Measurements from ENCODE around the gene NEBL. TPM values are rescaled to one million over a fixed set of nuclear protein-coding genes. Genes with fewer than 3 reads are reported as not detected.

The NEBL gene
- total RNA-seq, 2 experiments from 2014 or later, result 0.10 TPM; not detected in 1

DNA sequence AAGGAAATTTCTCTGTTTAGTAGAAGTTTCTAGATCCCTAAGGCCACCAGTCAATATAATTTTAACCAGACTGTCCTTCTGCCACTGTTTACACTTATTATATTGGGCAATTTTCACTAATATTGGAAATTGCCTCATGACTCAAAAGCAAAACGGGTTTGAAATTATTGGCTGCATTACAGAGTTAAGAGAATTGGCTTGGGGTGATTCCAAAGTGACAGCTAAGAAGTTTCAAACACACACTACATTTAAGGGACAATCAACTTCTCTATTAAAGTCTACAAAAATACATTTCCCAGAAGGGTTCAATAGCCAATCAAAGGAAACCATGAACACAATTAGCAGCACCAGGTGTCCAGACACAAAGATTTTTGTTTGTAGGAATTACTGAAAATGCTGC is 111.9 kb downstream of the NEBL start:
- no peaks in the 10 kb centered on the region for H3K36me3 Mint-ChIP-seq (ENCODE audit: low read depth)
- CTCF ChIA-PET, result no interaction called here
- no peaks in the 10 kb centered on the region for H3K4me1 Mint-ChIP-seq (ENCODE audit: low read depth)
- H3K27me3 Mint-ChIP-seq (ENCODE audit: low read depth), result no peaks in the 10 kb centered on the region
- no peak overlapping the region for H3K4me3 Mint-ChIP-seq
- intact Hi-C loops (cut with micrococcal nuclease), result no loop called here
- DNase-seq, result no peak
- H3K9me3 Mint-ChIP-seq, result no peaks in the 10 kb centered on the region
- no peak overlapping the region for H3K27ac Mint-ChIP-seq

- Mint-ChIP-seq H3K4me1 (ENCODE audit: low read depth) (no peaks in the 10 kb centered on the region), H3K4me3 (no peak overlapping the region), H3K27me3 (ENCODE audit: low read depth) (no peaks in the 10 kb centered on the region), H3K36me3 (ENCODE audit: low read depth) (no peaks in the 10 kb centered on the region), H3K9me3 (no peaks in the 10 kb centered on the region), H3K27ac (no peak overlapping the region)
- intact Hi-C loops (cut with micrococcal nuclease), result no loop called here
- DNase-seq, result no peak
- CTCF ChIA-PET, result no interaction called here
These were observed 118.9 kb downstream of the NEBL start for GRCh38 chr10:20778008-20778757.

DNA sequence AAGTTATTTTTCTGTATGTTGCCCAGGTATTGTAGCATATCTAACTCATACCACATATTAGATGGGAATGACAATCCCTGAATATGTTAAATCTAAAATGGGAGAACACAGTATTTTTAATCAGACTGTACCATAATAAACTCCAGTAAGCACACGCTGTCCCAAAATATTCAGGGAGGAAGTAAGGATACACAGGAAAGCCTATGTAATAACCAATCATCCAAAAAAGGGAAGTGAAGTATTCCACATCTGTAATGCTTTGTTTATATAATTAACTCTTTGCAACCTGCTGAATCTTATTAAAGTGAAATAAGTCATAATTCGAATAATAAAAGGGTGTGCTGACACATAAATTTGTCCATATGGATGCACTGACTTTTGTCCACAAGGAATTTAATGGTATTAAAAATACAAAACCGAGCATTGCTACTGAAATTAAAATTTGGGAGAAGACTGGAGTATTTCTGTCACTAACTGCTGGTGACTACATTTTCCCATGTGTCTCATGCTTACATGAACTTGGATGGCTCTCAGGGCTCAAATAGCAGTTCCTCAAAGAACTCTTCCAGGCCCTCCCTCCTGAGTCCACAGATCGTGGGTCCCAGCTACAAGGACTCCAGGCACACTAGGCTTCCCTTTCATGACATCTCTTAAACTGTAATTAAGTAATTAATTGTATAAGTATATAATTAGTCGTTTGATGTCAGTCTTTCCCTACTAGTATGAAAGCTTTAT is 120.6 kb downstream of the NEBL start:
- no peaks in the 10 kb centered on the region for H3K27me3 Mint-ChIP-seq (ENCODE audit: low read depth)
- no peaks in the 10 kb centered on the region for H3K36me3 Mint-ChIP-seq (ENCODE audit: low read depth)
- peaks cover 5% of the 10 kb centered on the region for H3K9me3 Mint-ChIP-seq
- H3K27ac Mint-ChIP-seq, result no peak overlapping the region
- DNase-seq, result no peak
- no peaks in the 10 kb centered on the region for H3K4me1 Mint-ChIP-seq (ENCODE audit: low read depth)
- CTCF ChIA-PET, result no interaction called here
- H3K4me3 Mint-ChIP-seq, result no peak overlapping the region
- intact Hi-C loops (cut with micrococcal nuclease), result no loop called here

GRCh38 chr10:20771051-20771450 is 126.1 kb downstream of the NEBL start:
- H3K4me1 Mint-ChIP-seq (ENCODE audit: low read depth), result no peaks in the 10 kb centered on the region
- no peak for DNase-seq
- H3K27me3 Mint-ChIP-seq (ENCODE audit: low read depth), result no peaks in the 10 kb centered on the region
- CTCF ChIA-PET, result interaction anchor here (0.6 kb wide), 1 partner anchor 40 kb away, joined by 4 read pairs; no protein-coding TSS in a partner anchor
- intact Hi-C loops (cut with micrococcal nuclease), result no loop called here
- H3K9me3 Mint-ChIP-seq, result peaks cover 5% of the 10 kb centered on the region
- no peak overlapping the region for H3K4me3 Mint-ChIP-seq
- no peaks in the 10 kb centered on the region for H3K36me3 Mint-ChIP-seq (ENCODE audit: low read depth)
- no peak overlapping the region for H3K27ac Mint-ChIP-seq

GRCh38 chr10:20769481-20769880 is 127.6 kb downstream of the NEBL start:
- intact Hi-C loops (cut with micrococcal nuclease), result loop anchor here (2.0 kb wide), 1 partner anchor 951 kb away; no protein-coding TSS in a partner anchor
- H3K4me1 Mint-ChIP-seq (ENCODE audit: low read depth), result no peaks in the 10 kb centered on the region
- H3K36me3 Mint-ChIP-seq (ENCODE audit: low read depth), result no peaks in the 10 kb centered on the region
- H3K4me3 Mint-ChIP-seq, result no peak overlapping the region
- no peaks in the 10 kb centered on the region for H3K27me3 Mint-ChIP-seq (ENCODE audit: low read depth)
- H3K9me3 Mint-ChIP-seq, result peaks cover 5% of the 10 kb centered on the region
- H3K27ac Mint-ChIP-seq, result no peak overlapping the region
- CTCF ChIA-PET, result no interaction called here
- no peak for DNase-seq

GRCh38 chr10:20768843-20769242 is 128.3 kb downstream of the NEBL start:
- Mint-ChIP-seq H3K4me3 (no peak overlapping the region), H3K4me1 (ENCODE audit: low read depth) (no peaks in the 10 kb centered on the region), H3K27me3 (ENCODE audit: low read depth) (no peaks in the 10 kb centered on the region), H3K9me3 (peaks cover 5% of the 10 kb centered on the region), H3K27ac (no peak overlapping the region), H3K36me3 (ENCODE audit: low read depth) (no peaks in the 10 kb centered on the region)
- CTCF ChIA-PET, result no interaction called here
- no peak for DNase-seq
- intact Hi-C loops (cut with micrococcal nuclease), result loop anchor here (2.0 kb wide), 1 partner anchor 950 kb away; no protein-coding TSS in a partner anchor

DNA sequence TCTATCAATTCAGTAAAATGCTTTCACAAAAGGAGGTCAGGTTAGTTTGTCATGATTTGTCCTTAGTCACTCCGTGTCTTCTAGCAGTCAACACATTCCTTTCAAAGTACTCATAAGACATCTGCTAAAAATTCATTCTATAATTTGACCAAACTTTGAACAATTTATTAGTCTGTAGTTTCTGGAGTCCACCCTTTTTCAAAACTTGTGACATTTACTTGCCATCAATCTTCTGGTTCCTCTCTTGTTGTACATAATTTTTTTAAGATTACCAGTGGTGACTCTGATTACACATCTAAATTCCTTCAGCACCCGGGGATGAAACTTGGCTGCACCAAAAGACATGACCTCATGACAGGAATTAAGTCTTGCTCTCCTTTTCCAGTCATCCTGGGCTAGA is 130.1 kb downstream of the NEBL start:
- H3K4me1 Mint-ChIP-seq (ENCODE audit: low read depth), result no peaks in the 10 kb centered on the region
- H3K9me3 Mint-ChIP-seq, result no peaks in the 10 kb centered on the region
- H3K27me3 Mint-ChIP-seq (ENCODE audit: low read depth), result no peaks in the 10 kb centered on the region
- CTCF ChIA-PET, result no interaction called here
- H3K4me3 Mint-ChIP-seq, result no peak overlapping the region
- intact Hi-C loops (cut with micrococcal nuclease), result no loop called here
- no peak overlapping the region for H3K27ac Mint-ChIP-seq
- DNase-seq, result no peak
- no peaks in the 10 kb centered on the region for H3K36me3 Mint-ChIP-seq (ENCODE audit: low read depth)

DNA sequence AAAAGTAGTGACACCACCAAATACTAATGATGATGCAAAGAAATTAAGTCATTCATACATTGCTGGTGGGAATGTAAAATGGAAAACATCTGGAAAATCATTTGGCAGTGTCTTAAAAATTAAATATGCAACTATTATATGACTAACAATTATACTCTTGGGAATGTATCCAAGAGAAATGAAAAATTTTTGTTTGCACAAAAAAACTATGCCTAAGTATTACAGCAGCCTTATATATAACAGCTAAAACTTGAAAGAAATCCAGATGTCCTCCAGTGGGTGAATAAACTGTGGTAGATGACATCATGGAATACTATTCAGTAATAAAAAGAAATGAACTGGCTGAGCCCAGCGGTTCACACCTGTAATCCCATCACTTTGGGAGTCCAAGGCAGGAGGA is 132.0 kb downstream of the NEBL start:
- CTCF ChIA-PET, result no interaction called here
- no peaks in the 10 kb centered on the region for H3K4me1 Mint-ChIP-seq (ENCODE audit: low read depth)
- H3K9me3 Mint-ChIP-seq, result no peaks in the 10 kb centered on the region
- no peak overlapping the region for H3K27ac Mint-ChIP-seq
- intact Hi-C loops (cut with micrococcal nuclease), result no loop called here
- no peak overlapping the region for H3K4me3 Mint-ChIP-seq
- no peak for DNase-seq
- no peaks in the 10 kb centered on the region for H3K27me3 Mint-ChIP-seq (ENCODE audit: low read depth)
- no peaks in the 10 kb centered on the region for H3K36me3 Mint-ChIP-seq (ENCODE audit: low read depth)

GRCh38 chr10:20760460-20760859 is 136.7 kb downstream of the NEBL start:
- no peak overlapping the region for H3K4me3 Mint-ChIP-seq
- no peaks in the 10 kb centered on the region for H3K27me3 Mint-ChIP-seq (ENCODE audit: low read depth)
- no peak for DNase-seq
- H3K27ac Mint-ChIP-seq, result no peak overlapping the region
- peaks cover 2% of the 10 kb centered on the region for H3K9me3 Mint-ChIP-seq
- H3K4me1 Mint-ChIP-seq (ENCODE audit: low read depth), result no peaks in the 10 kb centered on the region
- CTCF ChIA-PET, result no interaction called here
- H3K36me3 Mint-ChIP-seq (ENCODE audit: low read depth), result no peaks in the 10 kb centered on the region
- intact Hi-C loops (cut with micrococcal nuclease), result no loop called here

- CTCF ChIA-PET, result no interaction called here
- intact Hi-C loops (cut with micrococcal nuclease), result no loop called here
- no peak for DNase-seq
- no peaks in the 10 kb centered on the region for H3K36me3 Mint-ChIP-seq (ENCODE audit: low read depth)
- no peak overlapping the region for H3K4me3 Mint-ChIP-seq
- H3K27ac Mint-ChIP-seq, result no peak overlapping the region
- H3K9me3 Mint-ChIP-seq, result peaks cover 18% of the 10 kb centered on the region
- H3K27me3 Mint-ChIP-seq (ENCODE audit: low read depth), result no peaks in the 10 kb centered on the region
- no peaks in the 10 kb centered on the region for H3K4me1 Mint-ChIP-seq (ENCODE audit: low read depth)
These were observed 148.6 kb downstream of the NEBL start for GRCh38 chr10:20748551-20748950.

GRCh38 chr10:20747782-20748181 is 149.3 kb downstream of the NEBL start:
- Mint-ChIP-seq H3K36me3 (ENCODE audit: low read depth) (no peaks in the 10 kb centered on the region), H3K9me3 (peaks cover 18% of the 10 kb centered on the region), H3K27me3 (ENCODE audit: low read depth) (no peaks in the 10 kb centered on the region), H3K4me1 (ENCODE audit: low read depth) (no peaks in the 10 kb centered on the region), H3K27ac (no peak overlapping the region), H3K4me3 (no peak overlapping the region)
- CTCF ChIA-PET, result no interaction called here
- DNase-seq, result no peak
- intact Hi-C loops (cut with micrococcal nuclease), result no loop called here

DNA sequence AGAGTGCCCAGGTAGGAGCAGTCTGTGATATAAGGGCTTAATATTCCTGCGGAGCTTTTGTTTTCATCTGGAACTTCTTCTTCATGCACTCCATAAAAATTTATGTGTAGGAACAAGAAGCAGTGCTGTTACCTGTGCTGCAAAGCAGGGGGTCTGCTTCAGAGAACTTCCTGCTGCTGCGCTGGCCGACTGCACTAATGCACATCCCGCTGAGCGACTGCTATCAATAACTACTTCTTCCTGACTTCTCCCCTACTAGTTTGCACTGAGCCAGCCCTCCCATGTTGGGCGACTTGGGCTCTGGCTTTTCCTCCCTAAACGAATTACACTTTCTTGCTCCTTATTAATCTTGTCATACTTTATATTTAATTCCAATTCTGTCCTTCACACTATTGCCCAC is 150.3 kb downstream of the NEBL start:
- H3K4me3 Mint-ChIP-seq, result no peak overlapping the region
- no peak overlapping the region for H3K27ac Mint-ChIP-seq
- H3K9me3 Mint-ChIP-seq, result peaks cover 20% of the 10 kb centered on the region
- H3K36me3 Mint-ChIP-seq (ENCODE audit: low read depth), result no peaks in the 10 kb centered on the region
- DNase-seq, result no peak
- CTCF ChIA-PET, result no interaction called here
- intact Hi-C loops (cut with micrococcal nuclease), result no loop called here
- H3K27me3 Mint-ChIP-seq (ENCODE audit: low read depth), result no peaks in the 10 kb centered on the region
- H3K4me1 Mint-ChIP-seq (ENCODE audit: low read depth), result no peaks in the 10 kb centered on the region
